KMS-11 (cell line): ENCODE measurements around the gene UXT.

Experiments used
- H2AFZ ChIP-seq: fragments of 200-600 bp; sonication (generic); 2 replicates; pipeline ENCODE4 v1.6.1; 2016; ENCODE audit warnings: antibody characterized with exemption, mixed run types, low read depth
- H3K27ac ChIP-seq: fragments of 200-600 bp; sonication (generic); 2 replicates; pipeline ENCODE4 v1.6.1; 2016; ENCODE audit warnings: mild to moderate bottlenecking, mixed run types
- H3K27me3 ChIP-seq: fragments of 200-600 bp; sonication (generic); 2 replicates; pipeline ENCODE4 v1.6.1; 2017; ENCODE audit warnings: mild to moderate bottlenecking, low read depth, mixed run types, moderate library complexity; ENCODE audit not compliant: insufficient read depth
- H3K36me3 ChIP-seq: fragments of 200-600 bp; sonication (generic); 2 replicates; pipeline ENCODE4 v1.6.1; 2017; ENCODE audit warnings: mild to moderate bottlenecking, mixed run types; ENCODE audit not compliant: insufficient read depth
- H3K4me1 ChIP-seq: fragments of 200-600 bp; sonication (generic); 2 replicates; pipeline ENCODE4 v1.6.1; 2016; ENCODE audit warnings: mild to moderate bottlenecking, low read depth, mixed run types; ENCODE audit not compliant: poor library complexity, severe bottlenecking
- H3K4me2 ChIP-seq: fragments of 200-600 bp; sonication (generic); 2 replicates; pipeline ENCODE4 v1.7.0; 2016; ENCODE audit warnings: mild to moderate bottlenecking, mixed run types
- H3K4me3 ChIP-seq: fragments of 200-600 bp; sonication (generic); IDR thresholded peaks from 2 replicates; pipeline ENCODE4 v1.6.1; 2017; ENCODE audit warnings: low read depth, low read length, mixed read lengths; ENCODE audit not compliant: insufficient read depth
- H3K79me2 ChIP-seq: fragments of 200-600 bp; sonication (generic); 2 replicates; pipeline ENCODE4 v1.6.1; 2016; ENCODE audit warnings: low read depth, mixed run types; ENCODE audit not compliant: insufficient read depth
- H3K9ac ChIP-seq: fragments of 200-600 bp; sonication (generic); 2 replicates; pipeline ENCODE4 v1.6.1; 2016; ENCODE audit warnings: mild to moderate bottlenecking, mixed run types
- H4K20me1 ChIP-seq: fragments of 200-600 bp; sonication (generic); 2 replicates; pipeline ENCODE4 v1.6.1; 2016; ENCODE audit warnings: mild to moderate bottlenecking, mixed run types; ENCODE audit not compliant: insufficient read depth
- TF ChIP-seq, protein P1 (sequence below): fragments of 200-600 bp; sonication (generic); conservative IDR thresholded peaks from 2 replicates; pipeline ENCODE4 v1.6.1; 2017; ENCODE audit warnings: low read depth, mild to moderate bottlenecking, antibody characterized with exemption, low read length, moderate library complexity, mixed read lengths

UXT gene

DNA sequence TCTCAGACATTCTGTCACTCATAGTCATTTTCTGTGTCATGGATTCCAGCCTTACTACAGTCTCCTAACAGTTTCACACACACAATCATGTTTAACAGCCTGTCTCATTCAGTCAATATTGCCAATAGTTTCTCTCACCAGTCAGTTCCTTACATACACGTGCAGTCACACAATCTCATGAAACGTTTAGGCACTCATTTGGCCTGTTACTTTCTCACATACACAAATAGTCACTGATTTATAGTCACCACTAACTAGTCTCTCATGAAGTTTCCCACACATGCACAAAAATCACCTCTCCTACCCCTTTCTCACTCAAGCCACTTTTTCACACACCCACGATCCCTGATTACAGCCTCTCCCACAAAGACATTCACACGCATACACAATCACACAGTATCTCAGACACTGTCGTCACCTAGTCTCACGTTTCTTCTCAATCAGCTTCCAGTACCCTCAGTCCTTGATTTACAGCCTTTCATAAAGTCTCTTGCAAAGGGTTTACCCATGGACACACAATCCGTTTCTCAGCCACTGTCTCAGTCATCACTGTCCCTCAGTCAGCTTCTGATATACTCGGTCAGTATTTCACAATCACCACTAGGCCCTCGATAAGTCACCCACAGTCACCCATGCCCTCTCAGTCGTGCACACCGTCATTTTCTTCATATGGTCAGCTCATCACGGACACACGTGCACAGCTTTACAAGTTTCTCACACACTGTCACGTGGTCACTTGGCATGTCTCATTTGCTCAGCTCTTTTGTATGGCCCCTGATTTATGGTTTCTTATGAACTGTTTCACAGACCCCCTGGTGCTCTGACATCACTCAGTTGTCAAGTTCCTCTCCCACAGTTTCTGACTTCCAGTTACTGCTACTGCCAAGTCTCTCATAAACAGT, 25.0 kb downstream of the UXT start:
- TF ChIP-seq, protein P1, sequence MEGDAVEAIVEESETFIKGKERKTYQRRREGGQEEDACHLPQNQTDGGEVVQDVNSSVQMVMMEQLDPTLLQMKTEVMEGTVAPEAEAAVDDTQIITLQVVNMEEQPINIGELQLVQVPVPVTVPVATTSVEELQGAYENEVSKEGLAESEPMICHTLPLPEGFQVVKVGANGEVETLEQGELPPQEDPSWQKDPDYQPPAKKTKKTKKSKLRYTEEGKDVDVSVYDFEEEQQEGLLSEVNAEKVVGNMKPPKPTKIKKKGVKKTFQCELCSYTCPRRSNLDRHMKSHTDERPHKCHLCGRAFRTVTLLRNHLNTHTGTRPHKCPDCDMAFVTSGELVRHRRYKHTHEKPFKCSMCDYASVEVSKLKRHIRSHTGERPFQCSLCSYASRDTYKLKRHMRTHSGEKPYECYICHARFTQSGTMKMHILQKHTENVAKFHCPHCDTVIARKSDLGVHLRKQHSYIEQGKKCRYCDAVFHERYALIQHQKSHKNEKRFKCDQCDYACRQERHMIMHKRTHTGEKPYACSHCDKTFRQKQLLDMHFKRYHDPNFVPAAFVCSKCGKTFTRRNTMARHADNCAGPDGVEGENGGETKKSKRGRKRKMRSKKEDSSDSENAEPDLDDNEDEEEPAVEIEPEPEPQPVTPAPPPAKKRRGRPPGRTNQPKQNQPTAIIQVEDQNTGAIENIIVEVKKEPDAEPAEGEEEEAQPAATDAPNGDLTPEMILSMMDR, result no peak

GRCh38 chrX:47632666-47633065, 26.3 kb downstream of the UXT start:
- Histone ChIP-seq H3K27me3 (no peaks in the 10 kb centered on the region), H3K4me3 (no peak overlapping the region), H3K4me2 (no peak overlapping the region), H3K4me1 (peaks cover 8% of the 10 kb centered on the region), H3K36me3 (no peaks in the 10 kb centered on the region), H4K20me1 (no peaks in the 10 kb centered on the region), H3K79me2 (no peaks in the 10 kb centered on the region), H2AFZ (no peak overlapping the region), H3K27ac (no peak overlapping the region), H3K9ac (no peak overlapping the region)
- TF ChIP-seq, protein P1, result no peak

More for the DNA sequence above, 25.0 kb downstream of the UXT start:
- Histone ChIP-seq H3K4me3 (no peak overlapping the region), H3K79me2 (no peaks in the 10 kb centered on the region), H3K36me3 (no peaks in the 10 kb centered on the region), H3K27me3 (no peaks in the 10 kb centered on the region), H3K9ac (no peak overlapping the region), H3K4me2 (no peak overlapping the region), H3K27ac (no peak overlapping the region), H3K4me1 (peaks cover 2% of the 10 kb centered on the region), H2AFZ (no peak overlapping the region), H4K20me1 (no peaks in the 10 kb centered on the region)

GRCh38 chrX:47631676-47632075, 27.3 kb downstream of the UXT start:
- Histone ChIP-seq H2AFZ (no peak overlapping the region), H3K27ac (no peak overlapping the region), H3K4me1 (peaks cover 8% of the 10 kb centered on the region), H3K4me3 (no peak overlapping the region), H3K4me2 (no peak overlapping the region), H3K79me2 (no peaks in the 10 kb centered on the region), H3K9ac (no peak overlapping the region), H4K20me1 (no peaks in the 10 kb centered on the region), H3K36me3 (no peaks in the 10 kb centered on the region), H3K27me3 (no peaks in the 10 kb centered on the region)
- TF ChIP-seq, protein P1, result no peak

- no peak within 1 kb of the TSS for H3K4me2 ChIP-seq
- no peak within 1 kb of the TSS for H3K4me3 ChIP-seq
- peaks cover 8% of the 10 kb centered on the region for H3K4me1 ChIP-seq
- H2AFZ ChIP-seq, result no peak within 1 kb of the TSS
- H3K9ac ChIP-seq, result no peak within 1 kb of the TSS
- no peak within 1 kb of the TSS for H3K27ac ChIP-seq
- H3K36me3 ChIP-seq, result no peaks in the 10 kb centered on the region
- H3K27me3 ChIP-seq, result no peaks in the 10 kb centered on the region
- H4K20me1 ChIP-seq, result no peaks in the 10 kb centered on the region
- H3K79me2 ChIP-seq, result no peaks in the 10 kb centered on the region
- TF ChIP-seq, protein P1, result no peak
Measured at GRCh38 chrX:47629419-47630200, 29.4 kb downstream of the UXT start, which contains the start of gene CFP. CFP (minus strand) TSS chrX:47629930; CDS start chrX:47629844, 86 bp downstream.
